Activated CD8-positive, alpha-beta memory T cell treated with anti-CD3 and anti-CD28 coated beads for 1 hour (primary cell): ENCODE measurements around the gene ADD1.

Source experiments
- DNase-seq, 2 donors: peaks; one replicate each; pipeline ENCODE4 v3.0.0-alpha.2; 2020; ENCODE audit warnings: low read depth in 1 of 2; ENCODE audit errors: extremely low read depth in 1 of 2

The ADD1 gene

GRCh38 chr4:2961811-2962441, 118.3 kb downstream of the ADD1 start:
- DNase-seq, result no peak

DNA sequence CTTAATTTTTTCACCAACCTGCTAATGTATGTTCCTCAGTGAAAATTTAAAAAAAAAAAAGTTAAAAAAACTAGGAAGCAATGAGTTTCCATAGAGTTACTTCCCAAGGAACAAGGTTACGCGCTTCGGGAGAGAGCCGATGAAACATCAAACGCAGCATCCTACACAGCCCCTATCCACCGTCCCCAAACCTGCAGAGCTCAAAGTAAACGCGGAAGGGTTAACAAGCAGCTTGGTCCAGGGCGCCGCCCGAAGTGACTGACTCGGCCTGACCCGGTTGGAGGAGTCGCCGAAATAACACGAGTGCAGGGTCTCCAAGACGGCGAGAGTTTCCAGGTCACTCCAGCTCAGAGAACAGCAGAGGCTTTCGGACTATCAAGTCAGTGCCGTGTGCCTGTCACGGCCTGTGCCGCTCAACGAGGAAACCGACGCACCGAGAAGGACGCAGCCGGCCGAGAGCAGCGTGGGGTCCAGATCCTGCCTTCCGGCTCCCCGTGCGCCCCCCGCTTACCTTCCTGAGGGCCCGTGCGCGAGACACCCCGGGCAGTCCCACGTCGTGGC, 119.0 kb downstream of the ADD1 start:
- DNase-seq, result no peak

DNA sequence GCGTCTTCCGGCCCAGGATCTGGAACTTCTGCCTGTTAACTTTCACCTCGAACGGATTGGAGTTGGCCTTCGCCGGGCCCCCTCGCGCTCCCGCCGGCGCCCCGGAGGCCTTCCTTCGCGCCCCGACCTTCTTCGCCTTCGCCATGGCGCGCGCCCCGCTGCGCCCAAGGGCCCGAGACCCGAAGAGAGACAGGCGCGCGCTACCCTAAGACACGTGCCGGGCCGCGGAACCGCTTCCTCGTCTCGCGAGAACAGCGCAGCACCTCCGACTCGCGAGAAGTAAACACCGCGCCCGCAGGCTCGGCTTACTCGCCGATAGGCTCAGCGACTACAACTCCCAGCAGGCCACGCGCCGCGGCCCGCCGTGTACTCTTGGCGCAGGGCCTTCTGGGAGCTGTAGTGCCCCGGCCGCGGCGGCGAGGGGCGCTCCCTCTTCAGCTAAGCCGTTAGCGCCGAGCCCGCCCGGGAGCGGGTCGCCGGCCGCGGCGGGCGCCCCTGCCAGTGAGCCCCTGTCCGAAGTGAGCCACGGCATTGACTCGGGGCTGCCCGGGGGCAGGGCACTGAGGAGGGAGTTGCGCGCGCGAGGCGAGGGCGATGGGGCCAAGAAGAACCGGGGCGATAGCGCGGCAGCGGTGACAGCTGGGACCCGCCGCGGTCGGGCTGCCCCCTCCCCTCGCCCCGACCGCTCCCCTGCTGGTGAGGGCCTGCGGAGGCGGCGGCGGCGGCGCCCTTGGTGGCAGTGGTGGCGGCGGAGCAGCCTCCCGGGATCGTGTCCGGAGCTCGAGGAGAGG, 119.7 kb downstream of the ADD1 start, which contains the start of the genes GRK4 and NOP14:
GRK4 (plus strand) TSS at position 397 of the 791 bp plus-strand sequence. CDS start 500 bp downstream, outside the sequence.
NOP14 (minus strand) TSS at position 232 of the 791 bp plus-strand sequence; CDS start at position 145, 87 bp downstream.
- peak; percentile 91 to 95 for DNase-seq

- DNase-seq, result no peak
Observed at GRCh38 chr4:2963966-2964471, 120.4 kb downstream of the ADD1 start.

- no peak for DNase-seq
Observed at GRCh38 chr4:2964706-2965258, 121.1 kb downstream of the ADD1 start.

DNA sequence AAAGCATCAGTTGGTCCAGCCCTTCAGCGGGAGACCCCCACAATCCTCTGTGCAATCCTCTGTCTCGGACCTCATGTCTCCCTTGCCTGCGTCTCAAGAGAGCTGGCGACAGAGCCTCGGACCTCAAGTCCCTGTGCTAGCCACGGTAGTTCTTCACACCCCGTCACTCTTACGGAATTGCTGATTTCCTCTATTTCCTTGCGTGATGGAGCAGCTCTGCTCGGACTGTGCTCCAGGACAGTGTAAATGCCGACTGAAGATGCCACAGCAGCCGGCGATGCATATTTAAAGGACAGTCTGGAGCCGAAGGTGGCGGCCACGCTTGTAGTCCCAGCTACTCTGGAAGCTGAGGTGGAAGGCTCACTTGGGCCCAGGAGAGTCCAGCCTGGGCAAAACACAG, 121.6 kb downstream of the ADD1 start:
- DNase-seq, result no peak

DNA sequence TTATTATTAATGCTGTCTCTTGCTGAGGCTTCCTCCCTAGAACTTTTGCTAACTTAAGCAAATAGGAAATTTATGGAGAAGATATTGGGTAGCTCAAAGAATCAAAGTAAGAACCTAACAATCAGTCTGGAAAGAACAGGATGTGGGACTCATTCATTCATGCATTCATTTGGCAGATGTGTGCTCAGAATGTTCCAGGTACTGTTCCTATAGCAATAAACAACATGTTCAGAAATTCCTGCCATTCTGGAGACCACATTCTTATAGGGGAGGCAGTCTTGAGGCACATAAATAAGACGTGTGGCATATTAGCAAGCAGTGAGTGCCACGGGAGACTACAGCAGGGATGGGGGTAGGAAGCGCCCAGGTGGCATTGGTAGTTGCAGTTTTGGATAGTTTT, 124.7 kb downstream of the ADD1 start:
- DNase-seq, result no peak

DNA sequence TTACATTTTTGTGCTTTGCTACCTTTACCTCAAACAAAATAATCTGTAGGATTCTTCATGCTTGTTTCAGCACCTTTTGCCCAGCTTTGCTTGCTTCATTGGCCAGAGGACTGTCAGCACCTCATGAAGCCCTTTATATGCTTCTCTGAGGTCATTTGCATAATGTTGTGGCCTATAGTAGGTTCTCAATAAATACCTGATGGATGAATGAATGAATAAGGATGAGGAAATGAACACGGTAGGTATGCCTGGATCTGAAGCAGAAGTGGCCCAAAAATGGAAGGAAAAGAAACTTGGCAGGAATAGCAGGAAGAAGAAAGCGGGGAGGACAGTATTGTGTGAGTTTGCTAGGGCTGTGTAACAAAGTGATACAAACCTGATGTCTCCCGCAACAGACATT, 127.6 kb downstream of the ADD1 start:
- no peak for DNase-seq

DNA sequence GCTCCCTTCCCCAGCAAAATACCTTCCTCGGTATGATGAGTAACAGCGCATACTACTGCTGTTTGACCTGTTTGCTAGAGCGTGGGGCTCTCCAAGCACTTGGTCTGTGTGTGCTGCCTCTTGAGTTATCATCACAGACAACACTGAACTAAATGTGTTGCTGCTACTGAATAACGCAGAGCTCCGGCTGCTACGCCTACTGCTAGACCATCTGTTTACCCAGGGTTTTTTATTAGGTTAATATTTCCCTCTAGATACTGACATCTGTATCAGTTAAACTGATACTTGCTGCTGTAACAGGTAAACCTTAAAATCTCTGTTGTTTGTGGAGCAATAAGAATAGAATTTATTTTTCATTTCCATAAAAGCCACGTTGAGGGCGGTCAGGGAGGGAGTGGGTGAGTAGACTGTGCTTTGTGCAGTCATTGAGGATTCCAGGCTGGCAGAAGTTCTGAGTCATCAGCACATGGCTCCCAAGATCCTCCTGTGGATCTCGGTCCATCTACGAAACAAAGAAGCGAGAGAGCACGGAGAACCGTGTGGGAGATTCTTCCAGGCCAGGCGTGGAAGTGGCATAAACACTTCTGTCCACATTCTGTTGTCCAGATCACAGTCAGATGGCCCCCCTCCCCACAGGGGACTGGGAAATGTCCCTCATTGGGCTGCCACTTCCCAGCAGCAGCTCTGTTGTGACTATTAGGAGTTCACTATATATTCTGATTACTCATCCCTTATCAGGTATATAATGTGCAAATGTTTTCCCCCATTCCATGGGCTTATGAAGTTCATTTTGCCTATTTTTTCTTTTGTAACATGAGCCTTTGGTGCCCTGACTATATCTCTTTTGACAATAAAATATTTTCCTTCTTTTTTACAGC, 133.8 kb downstream of the ADD1 start:
- no peak for DNase-seq
